Hematopoietic multipotent progenitor cell (in vitro differentiated cells): Measurements from ENCODE around the gene TP63. TPM values are rescaled to one million over a fixed set of nuclear protein-coding genes. Genes with fewer than 3 reads are reported as not detected.
"Not testable (repeated sequence)": the region's sequence is repeated elsewhere in the genome, so short reads cannot be mapped to it uniquely, and the experiment has no call there.

Experiments used
- DNase-seq, 3 donors: peaks; one replicate each; pipeline ENCODE4 v3.0.0-alpha.2; 2011 to 2015; ENCODE audit warnings: low read depth in 2 of 3, low spot score in 2 of 3
- total RNA-seq: library from RNA; depleted of rRNA; stranded (reverse); fragments of >200 nt; gene quantifications from one replicate; pipeline ENCODE4 v1.2.3, GENCODE V29; 2012

TP63 gene
- total RNA-seq, 1 donor, result 0.27 TPM

DNA sequence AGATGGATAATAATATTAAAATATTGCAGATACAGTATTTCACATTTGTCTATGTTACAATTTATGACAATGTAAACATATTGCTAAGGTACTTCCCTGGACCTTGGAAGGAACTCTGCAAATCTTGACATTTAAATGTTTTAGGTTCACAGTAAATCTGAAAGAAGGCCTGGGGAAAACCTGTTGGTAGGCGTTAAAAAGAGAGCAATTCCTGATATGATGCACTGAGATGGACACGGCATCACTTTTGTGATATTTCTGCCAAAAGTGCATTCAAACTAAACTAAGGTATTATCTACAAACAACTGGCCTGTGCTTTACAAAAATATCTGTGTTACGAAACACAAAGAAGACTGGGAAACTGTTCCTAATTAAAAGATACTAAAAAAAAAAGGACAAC lies 6.1 kb upstream of the TP63 start:
- no peak for DNase-seq

DNA sequence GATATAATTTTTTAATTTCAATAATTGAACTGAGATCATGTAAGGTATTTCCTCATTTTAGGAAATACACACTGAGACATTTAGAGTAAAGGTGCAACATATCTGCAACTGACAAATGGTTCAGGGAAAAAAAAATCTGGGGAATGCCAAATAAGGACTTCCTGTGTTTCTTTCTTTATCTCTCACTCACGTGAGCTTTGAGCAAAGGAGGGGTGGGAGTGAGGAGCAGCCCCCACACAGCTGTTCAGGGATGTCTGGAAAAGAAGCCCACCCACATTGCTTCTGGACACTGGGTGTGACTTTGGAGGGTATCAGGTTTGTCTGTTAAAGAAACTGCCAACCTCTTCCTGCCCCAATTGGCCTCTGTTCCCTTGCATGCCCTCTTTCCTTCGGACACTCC lies 5.6 kb upstream of the TP63 start:
- no peak for DNase-seq

DNA sequence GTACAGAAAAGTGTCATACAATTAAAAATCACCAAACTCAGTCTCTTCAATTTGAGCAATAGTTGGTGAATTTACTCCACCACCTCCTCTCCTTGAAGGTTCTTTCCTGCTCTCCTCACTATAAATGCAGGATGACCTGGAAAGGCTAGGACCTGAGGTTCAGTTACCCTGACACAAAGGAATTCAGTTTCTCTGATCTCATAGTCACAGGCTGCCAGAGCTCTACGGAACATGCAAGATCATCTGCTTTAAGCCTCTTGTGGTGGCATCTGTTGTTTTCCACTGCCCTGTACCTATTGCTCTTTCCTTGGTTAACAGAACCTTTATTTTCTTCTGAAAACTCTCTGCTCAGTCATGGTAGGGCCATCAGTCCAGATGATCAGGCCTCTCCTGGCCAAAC lies 4.9 kb upstream of the TP63 start:
- no peak for DNase-seq

DNA sequence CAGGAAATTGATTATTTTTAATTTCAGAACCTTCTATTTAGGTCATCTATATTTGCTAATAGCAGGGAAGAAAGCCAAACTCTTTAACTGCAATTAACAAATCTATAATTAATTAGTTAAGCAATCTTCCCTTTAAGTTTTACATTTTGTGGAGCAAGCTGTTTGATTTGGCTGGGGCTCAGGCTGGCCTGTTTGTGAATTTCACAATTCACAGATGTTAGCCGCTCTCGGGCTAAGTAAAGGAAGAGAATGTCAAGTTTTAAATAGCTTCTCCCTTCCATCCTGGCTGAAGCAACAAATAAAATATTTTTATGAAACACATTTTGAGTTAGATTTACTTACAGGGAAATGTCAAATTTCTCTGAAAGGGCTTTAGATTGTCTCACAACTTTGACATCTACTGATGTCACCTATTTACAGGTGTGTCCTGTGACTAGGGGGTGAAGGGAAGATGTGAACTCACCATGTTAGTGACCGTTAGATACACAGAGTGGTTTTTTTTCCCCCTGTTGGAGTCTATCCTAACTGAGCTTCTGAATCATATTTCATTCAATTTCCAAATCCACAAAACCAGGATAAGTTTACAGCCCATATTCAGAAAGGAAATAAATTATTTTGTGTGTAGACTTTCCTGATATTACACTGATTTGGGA lies 1.3 kb upstream of the TP63 start:
- no peak for DNase-seq

DNA sequence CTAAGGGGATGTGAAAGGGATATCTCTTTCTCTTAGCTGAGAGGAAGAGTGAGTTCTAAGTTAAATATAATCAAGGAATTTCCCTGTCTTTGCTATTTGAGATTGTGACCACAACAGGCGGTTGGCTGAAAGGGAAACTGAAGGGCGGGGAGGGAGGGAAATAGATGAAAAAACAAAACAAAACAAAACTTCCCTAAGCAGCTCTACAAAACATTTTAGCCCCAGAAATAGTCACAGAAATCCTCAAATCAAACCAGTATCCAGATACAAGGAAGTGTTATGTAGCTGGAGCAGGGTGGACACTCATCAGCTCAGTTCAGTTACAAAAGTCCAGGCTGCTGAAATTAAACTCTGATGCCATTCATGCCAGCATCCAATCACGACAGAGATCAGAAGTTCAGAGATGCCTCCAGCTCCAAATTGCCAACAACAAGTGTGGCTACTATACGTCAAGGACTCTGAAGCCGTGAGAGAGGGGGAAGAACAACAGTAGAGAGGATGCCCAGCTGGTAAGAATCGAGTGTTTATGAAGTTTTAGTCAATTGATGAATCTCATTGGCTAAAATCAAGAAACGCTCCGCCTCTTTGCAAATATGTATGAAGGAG lies 319 bp upstream of the TP63 start:
- DNase-seq, result peak in 2 of 3 donors; percentile 26 to 46

DNA sequence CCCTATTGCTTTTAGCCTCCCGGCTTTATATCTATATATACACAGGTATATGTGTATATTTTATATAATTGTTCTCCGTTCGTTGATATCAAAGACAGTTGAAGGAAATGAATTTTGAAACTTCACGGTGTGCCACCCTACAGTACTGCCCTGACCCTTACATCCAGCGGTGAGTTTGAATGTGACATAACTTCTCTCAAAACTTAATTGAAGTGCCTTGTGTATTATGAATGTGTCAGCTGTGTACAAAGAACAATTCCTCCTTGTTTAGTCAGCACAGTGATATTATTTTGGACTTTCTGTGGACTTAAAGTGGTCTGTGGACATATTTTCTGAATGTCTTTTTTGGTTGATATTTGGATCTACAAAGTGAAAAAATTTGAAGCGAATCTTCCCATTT lies 220 bp downstream of the TP63 start:
- DNase-seq, result no peak

DNA sequence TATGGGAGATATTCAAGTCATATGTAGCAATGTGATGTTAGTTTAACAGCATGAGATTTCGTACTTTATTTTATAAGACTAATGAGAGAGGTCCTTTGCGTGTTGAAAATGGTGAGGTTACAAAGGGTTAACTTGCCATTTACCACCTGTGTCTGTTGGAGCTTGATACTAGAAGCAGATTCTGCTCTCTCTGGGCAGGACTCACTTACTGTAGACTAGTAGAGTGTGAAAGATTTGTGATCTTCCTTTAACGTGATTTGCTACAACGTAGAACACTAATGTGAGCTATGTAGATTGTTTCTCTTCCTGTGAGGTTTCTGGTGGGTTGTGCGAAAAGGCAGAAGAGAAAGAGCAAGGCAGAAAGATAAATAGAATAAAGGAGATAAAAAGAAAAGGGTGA lies 1.1 kb downstream of the TP63 start:
- DNase-seq, result no peak

DNA sequence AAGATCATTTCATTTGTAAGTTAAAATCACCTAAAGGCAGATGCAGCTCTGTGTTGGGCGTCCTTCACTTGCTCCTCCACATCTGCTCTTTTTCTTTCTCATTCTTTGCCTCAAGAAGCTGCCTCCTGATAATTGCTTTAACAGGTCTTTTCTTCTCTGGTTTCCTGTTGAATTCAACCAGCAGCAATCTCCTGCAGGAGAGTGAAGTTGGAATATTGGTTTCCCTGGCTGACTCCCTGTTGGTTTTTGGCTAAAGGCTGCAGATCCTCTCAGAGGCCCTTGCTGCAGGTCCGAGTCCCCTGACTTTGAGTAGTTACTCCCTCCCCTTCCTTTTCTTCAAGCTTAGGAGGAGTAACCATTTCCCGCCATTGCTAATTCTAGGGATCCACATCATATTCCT lies 4.2 kb downstream of the TP63 start:
- no peak for DNase-seq

DNA sequence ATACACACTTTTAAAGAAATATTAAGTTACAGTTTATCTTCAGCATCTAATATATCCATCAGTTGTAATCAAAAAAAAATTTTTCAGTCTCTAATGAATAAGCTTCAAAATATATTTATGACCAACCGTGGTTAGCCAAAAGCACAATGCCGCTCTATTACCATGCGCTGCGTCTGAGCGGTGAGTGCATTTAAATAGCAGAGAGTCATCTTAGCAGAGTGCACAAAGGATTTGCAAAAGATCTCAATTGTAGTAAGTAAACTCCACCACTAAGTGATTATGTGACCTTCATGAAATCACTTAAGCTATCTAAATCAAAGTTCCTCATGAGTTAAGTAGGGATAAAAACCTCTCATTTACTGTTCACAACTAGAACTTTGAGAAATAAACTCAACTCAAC lies 4.9 kb downstream of the TP63 start:
- DNase-seq, result no peak

DNA sequence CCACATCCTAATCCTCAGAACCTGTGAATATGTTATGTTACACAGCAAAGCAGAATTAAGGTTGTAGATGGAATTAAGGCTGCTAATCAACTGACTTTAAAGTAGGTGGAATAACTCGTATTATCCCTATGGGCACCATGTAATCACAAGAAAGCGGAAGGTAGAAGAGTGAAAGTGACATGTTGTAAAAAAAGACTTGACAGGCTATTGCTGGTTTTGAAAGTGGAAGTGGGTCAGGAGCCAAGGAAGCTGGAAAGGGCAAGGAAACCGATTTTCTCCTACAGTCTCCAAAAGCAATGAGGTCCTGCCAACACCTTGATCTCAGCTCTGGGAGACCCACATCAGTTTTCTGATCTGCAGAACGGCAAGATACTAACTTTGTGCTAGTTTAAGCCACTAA lies 6.6 kb downstream of the TP63 start:
- DNase-seq, result no peak

DNA sequence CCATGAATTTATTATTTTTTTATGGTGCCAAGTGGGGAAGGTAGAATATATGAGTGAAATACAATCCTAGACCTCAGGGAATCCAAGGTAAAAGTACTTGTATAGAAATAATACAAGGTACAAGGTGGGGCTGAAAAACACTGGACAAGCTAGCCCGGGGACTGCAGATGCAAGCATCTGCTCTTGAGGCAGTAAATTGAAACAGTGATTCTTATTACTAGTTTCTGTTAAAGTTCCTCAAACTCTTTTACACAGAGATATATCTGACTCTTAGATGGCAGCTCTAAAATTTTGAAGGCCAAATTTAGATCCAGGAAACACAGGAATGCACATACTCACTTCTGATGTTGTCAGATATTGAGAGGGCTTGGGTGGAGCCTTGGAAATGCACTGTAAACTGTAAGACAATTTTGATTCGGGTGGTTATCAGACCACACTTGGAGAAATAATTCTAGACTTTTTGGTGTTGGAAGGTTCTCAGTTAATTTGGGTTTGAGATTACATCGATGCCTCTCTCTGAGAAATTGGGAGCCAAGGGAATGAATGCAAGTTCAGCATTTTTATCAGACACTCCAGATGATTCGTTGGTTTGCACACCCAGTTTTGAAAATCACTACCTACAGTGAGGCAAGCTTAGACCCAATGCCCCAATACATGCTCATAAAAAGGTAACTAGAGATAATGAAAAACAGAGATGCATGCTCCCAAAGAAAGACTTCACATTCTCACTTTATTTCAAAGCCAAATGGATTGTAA lies 7.3 kb downstream of the TP63 start:
- no peak for DNase-seq

DNA sequence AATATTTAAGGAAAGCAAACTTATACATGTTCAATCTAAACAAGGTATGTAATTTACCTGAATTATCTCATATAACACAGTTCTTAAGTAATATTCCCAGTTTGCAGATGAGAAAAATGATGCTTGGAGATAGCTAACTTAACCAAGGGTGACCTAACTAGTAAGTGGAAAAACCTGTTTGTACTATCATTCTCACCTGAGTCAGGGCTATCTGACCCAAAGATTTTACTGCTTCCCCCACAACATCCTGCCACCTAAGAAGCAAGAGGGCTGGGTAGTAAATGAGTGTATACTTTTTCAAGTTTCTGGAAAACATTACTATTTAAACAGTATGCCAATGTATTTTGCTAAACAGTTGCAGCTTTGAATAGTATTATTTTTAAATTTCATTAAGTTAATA lies 10.6 kb downstream of the TP63 start:
- DNase-seq, result no peak

DNA sequence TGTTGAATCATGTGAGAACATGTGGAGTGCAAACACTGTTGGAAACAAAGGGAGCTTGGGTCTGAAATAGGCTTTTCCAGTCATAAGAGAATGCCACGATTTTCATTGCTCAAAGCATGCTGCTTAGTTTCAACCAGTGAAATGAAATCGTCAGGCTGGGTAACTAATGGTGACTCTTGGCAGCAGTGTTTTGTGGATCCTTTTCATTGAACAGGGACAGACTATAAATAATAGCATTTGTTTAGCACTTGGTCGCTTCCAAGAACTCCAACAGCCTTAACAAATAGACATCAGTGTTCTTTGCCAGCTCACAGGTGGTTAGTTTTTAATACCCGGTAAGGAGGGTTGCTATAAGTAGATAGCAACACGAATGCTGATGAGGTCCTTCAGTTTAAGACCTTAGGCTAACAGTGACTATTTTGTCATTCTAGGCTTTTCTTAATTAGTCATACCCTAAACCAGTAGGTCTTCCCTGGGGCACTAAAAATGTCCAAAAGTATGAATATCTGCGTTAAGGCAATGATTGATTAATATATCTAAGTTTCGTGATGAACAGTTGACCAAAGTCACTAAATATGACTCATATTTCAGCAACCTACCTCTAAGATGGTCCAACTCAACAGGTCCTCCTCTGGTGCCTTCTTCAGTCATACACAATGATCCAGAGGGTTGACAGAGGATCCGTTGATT lies 15.8 kb downstream of the TP63 start:
- no peak for DNase-seq

DNA sequence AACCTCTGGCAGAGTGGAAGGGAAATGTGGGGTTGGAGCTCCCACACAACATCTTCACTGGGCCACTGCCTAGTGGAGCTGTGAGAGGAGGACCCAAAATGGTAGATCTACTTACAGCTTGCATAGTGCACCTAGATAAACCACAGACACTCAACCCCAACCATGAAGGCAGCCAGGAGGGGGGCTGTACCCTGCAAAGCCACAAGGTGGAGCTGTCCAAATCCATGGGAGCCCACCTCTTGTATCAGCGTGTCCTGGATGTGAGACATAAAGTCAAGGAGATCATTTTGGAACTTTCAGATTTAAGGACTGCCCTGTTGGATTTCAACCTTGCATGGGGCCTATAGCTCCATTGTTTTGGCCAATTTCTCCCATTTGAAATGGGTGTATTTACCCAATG lies 20.9 kb downstream of the TP63 start:
- DNase-seq, result peak in 1 of 3 donors; percentile 8

DNA sequence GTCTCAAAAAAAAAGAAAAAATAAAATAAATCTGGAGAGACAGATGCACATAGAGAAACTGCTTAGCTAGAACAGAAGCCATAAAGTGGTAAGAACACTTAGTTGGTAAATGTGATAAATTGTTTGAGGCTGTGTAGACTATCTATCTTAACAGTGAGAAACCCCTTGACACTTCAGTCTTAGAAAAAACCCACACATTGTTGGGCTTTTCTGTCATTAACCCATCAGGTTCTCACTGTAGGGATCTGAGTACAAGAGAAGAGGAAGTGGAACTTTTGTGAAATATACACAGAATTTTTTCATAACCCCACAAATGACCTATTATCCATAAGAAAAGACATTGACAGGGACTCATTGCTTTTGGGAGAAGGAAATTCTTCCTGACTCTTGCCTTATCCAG lies 24.4 kb downstream of the TP63 start:
- DNase-seq, result no peak

DNA sequence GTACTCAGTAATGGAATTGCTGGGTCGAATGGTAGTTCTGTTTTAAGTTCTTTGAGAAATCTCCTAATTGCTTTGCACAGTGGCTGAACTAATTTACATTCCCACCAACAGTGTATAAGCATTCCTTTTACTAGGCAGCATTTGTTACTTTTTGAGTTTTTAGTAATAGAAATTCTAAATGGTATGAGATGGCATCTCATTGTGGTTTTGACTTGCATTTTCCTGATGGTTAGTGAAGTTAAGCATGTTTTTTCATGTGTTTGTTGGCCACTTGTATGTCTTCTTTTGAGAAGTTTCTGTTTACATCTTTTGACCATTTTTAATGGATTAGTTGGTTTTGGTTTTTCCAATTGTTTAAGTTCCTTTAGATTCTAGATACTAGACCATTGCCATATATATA lies 28.4 kb downstream of the TP63 start:
- DNase-seq, result no peak

DNA sequence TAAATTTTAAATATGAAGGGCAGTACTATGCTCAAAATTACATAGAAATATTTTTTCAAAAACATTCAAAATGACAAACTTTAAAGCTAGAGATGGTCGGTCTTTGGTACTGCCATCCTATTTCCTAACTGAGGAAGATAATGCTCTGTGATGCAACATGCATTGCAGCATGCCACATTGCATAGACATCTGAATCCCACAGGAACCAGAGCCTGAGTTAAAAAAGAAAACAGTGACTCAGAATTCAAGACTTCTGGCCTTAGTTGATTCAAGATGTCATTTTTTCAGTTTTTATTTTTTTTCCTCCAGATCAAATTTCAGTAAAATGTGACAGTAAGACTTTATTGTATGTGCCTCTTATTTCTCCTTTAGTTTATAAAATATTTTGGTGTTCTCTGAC lies 33.1 kb downstream of the TP63 start:
- DNase-seq, result no peak

DNA sequence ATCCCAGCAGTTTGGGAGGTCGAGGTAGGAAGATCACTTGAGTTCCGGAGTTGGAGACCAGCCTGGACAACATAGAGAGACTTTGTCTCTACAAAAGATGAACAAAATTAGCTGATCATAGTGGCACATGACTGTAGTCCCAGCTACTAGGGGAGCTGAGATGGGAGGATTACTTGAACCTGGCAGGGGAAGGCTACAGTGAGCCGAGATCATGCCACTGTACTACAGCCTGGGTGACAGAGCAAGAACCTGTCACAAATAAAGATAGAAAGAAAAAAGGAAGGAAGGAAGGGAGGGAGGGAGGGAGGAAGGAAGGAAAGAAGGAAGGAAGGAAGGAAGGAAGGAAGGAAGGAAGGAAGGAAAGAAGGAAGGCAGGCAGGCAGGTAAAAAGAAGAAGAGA lies 41.2 kb downstream of the TP63 start:
- DNase-seq, result not testable (repeated sequence)

DNA sequence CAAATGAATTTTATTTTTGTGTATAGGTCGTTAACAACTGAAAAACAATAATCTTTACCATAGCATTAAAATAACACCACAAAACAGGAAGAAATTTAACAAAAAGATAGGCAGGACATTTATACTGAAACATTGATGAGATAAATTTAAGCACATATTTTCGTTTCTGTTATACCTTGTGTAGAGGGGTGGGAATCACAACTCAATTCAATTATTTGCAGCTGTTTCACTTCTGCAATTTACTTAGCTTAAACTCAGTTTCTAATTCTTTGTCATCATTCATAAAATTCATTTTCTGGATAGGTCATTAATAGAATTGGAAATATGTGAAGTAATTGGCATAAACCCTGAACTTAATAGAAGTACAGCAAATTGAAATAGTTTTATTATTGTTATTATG lies 42.3 kb downstream of the TP63 start:
- DNase-seq, result no peak

DNA sequence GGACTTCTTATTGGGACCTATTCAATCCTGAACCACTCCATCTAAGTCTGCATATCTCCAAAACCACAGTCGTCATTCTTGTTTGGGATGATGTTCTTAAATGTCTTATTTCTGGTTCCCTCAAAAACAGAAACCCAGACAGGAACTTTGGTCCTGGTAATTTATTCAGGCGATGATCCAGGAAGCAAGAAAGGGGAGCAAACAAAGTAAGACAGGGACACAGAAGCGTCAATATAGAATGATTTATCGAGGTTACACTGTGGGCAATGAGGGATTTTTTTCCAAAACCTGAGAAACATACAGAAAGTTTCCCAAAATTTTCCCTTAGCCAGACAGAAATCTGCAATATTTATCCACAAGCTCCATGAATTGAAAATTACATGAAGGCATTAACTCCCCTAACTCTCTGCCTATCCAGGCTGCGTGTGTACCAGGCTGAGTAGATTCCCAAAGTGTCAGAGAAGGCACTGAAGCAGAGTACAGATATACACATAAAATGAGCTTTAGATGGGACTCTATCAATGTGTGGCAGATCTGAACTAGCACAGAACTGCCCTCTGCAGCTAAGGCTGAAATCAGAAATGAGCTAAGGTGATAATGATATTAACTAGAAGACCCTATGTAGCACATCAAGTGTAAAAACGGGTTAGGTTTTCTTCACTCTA lies 43.2 kb downstream of the TP63 start:
- no peak for DNase-seq

DNA sequence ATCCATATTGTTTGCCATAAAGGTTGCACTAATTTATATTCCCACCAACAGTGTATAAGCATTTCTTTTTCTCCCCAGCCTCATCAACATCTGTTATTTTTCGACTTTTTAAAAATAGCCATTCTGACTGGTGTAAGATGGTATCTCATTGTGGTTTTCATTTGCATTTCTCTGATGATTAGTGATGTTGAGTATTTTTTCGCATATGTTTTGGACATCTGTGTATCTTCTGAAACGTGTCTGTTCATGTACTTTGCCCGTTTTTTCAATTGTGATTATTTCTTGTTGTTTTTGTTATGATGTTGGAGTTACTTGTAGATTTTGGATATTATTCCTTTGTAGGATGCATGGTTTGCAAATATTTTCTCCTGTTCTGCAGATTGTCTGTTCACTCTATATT lies 46.5 kb downstream of the TP63 start:
- no peak for DNase-seq
